C4-2B (cell line): ENCODE measurements around the gene PRR5.

Experiments used
- ZFX ChIP-seq: fragments of 450-650 bp; IDR thresholded peaks from 2 replicates; pipeline ENCODE4 v1.6.1; 2017
- TF ChIP-seq, protein P1 (sequence below): fragments of 450-650 bp; conservative IDR thresholded peaks from 2 replicates; pipeline ENCODE4 v1.5.1; 2017; ENCODE audit warnings: mild to moderate bottlenecking

DNA sequence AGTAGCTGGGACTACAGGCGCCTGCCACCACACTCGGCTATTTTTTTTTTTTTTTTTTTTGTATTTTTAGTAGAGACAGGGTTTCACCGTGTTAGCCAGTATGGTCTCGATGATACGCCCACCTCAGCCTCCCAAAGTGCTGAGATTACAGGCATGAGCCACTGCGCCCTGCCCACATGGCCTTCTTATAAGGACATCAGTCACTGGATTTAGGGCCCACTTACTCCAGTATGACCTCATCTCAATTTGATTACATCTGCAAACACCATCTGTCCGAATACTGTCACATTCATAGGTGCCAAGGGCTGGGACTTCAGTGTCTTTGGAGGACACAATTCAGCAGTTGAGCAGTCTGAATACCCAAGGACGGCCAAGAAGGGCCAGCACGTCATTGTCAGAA is 8.2 kb upstream of the PRR5 start:
- TF ChIP-seq, protein P1, sequence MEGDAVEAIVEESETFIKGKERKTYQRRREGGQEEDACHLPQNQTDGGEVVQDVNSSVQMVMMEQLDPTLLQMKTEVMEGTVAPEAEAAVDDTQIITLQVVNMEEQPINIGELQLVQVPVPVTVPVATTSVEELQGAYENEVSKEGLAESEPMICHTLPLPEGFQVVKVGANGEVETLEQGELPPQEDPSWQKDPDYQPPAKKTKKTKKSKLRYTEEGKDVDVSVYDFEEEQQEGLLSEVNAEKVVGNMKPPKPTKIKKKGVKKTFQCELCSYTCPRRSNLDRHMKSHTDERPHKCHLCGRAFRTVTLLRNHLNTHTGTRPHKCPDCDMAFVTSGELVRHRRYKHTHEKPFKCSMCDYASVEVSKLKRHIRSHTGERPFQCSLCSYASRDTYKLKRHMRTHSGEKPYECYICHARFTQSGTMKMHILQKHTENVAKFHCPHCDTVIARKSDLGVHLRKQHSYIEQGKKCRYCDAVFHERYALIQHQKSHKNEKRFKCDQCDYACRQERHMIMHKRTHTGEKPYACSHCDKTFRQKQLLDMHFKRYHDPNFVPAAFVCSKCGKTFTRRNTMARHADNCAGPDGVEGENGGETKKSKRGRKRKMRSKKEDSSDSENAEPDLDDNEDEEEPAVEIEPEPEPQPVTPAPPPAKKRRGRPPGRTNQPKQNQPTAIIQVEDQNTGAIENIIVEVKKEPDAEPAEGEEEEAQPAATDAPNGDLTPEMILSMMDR: no peak
- TF ChIP-seq ZFX: no peak
